ENCODE measurements around the gene KCNMA1. TPM values are rescaled to one million over a fixed set of nuclear protein-coding genes. Genes with fewer than 3 reads are reported as not detected.
A peak's percentile ranks its signal among the peaks of the same experiment; 100 is the strongest.

KCNMA1 gene
- total RNA-seq, 1 donor from 2014 or later: 30.1 TPM

DNA sequence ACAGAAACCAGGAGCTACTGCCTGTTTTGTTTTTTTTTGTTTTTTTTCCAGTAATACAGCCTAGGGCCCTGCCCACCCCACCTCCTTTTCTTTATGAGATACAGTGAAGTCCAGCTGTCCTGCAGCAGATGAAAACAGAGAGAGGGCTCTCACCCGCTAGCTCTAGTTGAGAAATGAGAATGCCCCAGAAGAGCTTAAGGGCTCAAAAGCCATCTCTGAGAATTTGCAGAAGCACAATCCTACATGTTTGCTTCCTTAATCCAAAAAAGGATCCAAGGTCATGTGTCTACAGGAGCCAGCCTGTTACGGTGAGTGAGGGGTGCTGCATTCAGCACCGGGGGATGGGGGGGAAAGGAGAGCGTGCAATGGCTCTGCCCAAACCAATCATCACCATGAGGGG lies 122.7 kb downstream of the KCNMA1 start:
- peaks cover 36% of the 10 kb centered on the region for H3K4me1 Mint-ChIP-seq (ENCODE audit: unreplicated experiment)
- TF ChIP-seq, protein P1, sequence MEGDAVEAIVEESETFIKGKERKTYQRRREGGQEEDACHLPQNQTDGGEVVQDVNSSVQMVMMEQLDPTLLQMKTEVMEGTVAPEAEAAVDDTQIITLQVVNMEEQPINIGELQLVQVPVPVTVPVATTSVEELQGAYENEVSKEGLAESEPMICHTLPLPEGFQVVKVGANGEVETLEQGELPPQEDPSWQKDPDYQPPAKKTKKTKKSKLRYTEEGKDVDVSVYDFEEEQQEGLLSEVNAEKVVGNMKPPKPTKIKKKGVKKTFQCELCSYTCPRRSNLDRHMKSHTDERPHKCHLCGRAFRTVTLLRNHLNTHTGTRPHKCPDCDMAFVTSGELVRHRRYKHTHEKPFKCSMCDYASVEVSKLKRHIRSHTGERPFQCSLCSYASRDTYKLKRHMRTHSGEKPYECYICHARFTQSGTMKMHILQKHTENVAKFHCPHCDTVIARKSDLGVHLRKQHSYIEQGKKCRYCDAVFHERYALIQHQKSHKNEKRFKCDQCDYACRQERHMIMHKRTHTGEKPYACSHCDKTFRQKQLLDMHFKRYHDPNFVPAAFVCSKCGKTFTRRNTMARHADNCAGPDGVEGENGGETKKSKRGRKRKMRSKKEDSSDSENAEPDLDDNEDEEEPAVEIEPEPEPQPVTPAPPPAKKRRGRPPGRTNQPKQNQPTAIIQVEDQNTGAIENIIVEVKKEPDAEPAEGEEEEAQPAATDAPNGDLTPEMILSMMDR (conservative IDR thresholded peaks at IDR 0.05): no peak
- no peak overlapping the region for H3K4me3 Mint-ChIP-seq
- no peak overlapping the region for H3K27ac Mint-ChIP-seq
- peaks cover 19% of the 10 kb centered on the region for H3K27me3 Mint-ChIP-seq
- H3K36me3 Mint-ChIP-seq: no peaks in the 10 kb centered on the region
- DNase-seq (ENCODE audit: extremely low spot score, unreplicated experiment): no peak
- no peaks in the 10 kb centered on the region for H3K9me3 Mint-ChIP-seq

DNA sequence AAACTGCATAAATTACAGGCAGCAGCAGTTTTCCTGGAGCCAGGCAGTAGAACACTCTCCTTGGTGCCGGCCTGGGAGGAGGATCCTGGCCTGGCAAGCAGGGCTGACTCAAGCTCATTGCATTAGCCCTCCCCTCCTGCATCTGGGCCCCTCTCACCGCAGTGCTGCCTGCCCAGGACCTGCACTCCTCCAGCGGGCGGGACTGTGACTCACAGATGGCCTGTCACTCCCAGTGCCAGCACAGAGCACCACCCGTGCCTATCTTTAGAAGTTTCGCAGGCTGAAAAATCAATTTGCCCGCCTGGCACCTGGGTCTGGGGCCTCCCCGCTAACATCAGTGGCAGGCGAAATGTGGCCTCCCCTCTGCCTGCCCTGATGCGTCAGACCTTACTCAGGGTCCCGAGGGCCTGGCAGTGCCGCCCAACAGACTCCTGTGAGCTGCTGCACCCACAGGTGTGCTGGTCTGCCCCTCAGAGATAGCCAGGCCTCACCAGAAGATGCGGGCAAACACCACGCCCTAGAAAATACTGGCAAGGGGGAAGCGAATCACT lies 123.8 kb downstream of the KCNMA1 start:
- Mint-ChIP-seq H3K36me3 (no peaks in the 10 kb centered on the region), H3K4me1 (ENCODE audit: unreplicated experiment) (peaks cover 36% of the 10 kb centered on the region), H3K27me3 (peaks cover 19% of the 10 kb centered on the region), H3K27ac (no peak overlapping the region), H3K4me3 (no peak overlapping the region), H3K9me3 (no peaks in the 10 kb centered on the region)
- TF ChIP-seq, protein P1 (conservative IDR thresholded peaks at IDR 0.05): no peak
- no peak for DNase-seq (ENCODE audit: extremely low spot score, unreplicated experiment)

DNA sequence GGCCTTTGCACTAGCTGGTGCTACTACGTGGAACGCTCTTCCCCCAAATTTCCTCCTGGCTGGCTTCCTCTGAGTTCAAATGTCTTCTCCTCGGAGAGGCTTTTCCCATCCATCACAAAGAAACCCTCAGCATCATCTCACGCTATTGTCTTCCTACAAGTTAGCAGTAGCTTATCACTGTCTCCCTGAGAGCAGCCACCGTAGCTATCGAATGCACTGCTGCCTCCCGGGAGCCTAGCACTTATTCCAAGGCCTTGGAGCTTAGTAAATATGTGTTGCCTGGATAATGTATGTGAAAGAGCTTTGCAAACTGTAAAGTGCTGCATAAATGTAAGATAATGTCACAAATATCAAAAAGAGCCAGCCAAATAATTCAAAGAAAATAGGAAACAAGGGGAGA lies 124.4 kb downstream of the KCNMA1 start:
- H3K9me3 Mint-ChIP-seq: no peaks in the 10 kb centered on the region

DNA sequence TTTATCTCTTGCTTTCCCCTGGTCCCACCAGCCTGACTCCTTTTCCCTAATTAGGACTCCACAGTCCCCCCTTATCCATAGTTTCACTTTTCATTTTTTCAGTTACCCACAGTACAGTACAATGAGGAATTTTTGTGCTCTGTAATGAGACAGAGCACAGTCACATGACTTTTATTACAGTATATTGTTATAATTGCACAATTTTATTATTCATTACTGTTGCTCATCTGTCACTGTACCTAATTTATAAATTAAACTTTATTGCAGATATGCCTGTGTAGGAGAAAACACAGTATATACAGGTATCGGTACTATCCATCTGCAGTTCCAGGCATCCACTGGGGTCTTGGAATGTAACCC lies 125.4 kb downstream of the KCNMA1 start:
- Mint-ChIP-seq H3K27me3 (peaks cover 8% of the 10 kb centered on the region), H3K4me3 (no peak overlapping the region), H3K9me3 (no peaks in the 10 kb centered on the region), H3K27ac (peak overlapping the region; percentile 8), H3K36me3 (no peaks in the 10 kb centered on the region), H3K4me1 (ENCODE audit: unreplicated experiment) (peaks cover 44% of the 10 kb centered on the region)
- TF ChIP-seq, protein P1 (conservative IDR thresholded peaks at IDR 0.05): no peak
- no peak for DNase-seq (ENCODE audit: extremely low spot score, unreplicated experiment)

More for the DNA sequence above, 124.4 kb downstream of the KCNMA1 start:
- DNase-seq (ENCODE audit: extremely low spot score, unreplicated experiment): no peak
- H3K27me3 Mint-ChIP-seq: peaks cover 17% of the 10 kb centered on the region
- TF ChIP-seq, protein P1 (conservative IDR thresholded peaks at IDR 0.05): no peak
- no peak overlapping the region for H3K27ac Mint-ChIP-seq
- peak overlapping the region; percentile 23 for H3K4me3 Mint-ChIP-seq
- H3K36me3 Mint-ChIP-seq: no peaks in the 10 kb centered on the region
- H3K4me1 Mint-ChIP-seq (ENCODE audit: unreplicated experiment): peaks cover 36% of the 10 kb centered on the region

DNA sequence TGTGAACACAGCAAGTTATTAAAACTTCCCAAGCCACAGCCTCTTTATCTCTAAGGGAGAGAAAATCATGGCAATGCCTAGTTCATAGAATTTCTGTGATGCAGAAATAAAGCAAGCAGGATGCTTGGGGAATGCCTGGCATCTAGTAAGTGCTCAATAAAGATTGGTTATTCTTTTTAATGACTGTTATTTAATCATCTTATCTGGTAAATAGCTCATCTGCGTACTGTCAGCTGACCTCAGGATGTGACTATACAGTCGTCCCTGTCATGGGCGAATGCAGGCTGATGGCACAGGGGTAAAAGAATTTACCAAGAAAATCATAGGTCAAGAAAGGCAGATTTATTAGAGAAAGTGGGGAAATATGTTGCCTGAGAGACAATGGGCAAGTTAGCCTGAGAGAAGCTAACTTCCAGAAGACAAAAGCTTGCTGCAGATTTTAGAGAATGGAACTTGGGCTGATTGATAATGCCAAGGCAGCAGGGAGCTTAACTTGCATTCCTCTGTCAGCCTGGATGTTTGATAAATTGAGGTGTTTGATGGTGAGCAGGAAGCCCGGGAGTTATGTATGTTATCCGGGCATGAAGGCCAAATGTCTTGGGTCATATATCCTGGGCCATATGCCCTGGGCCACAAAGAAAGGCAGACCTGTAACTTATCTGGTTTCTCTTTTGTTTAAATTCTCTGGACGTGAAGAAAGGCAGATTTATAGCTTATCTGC lies 126.0 kb downstream of the KCNMA1 start:
- Mint-ChIP-seq H3K9me3 (no peaks in the 10 kb centered on the region), H3K4me1 (ENCODE audit: unreplicated experiment) (peaks cover 46% of the 10 kb centered on the region), H3K27me3 (peaks cover 9% of the 10 kb centered on the region), H3K27ac (peak overlapping the region; percentile 8), H3K36me3 (no peaks in the 10 kb centered on the region), H3K4me3 (peak overlapping the region; percentile 40)
- DNase-seq (ENCODE audit: extremely low spot score, unreplicated experiment): no peak
- TF ChIP-seq, protein P1 (conservative IDR thresholded peaks at IDR 0.05): no peak
